Kidney epithelial cell (primary cell): ENCODE results near the gene SLC31A1. TPM values are rescaled to one million over a fixed set of nuclear protein-coding genes. Genes with fewer than 3 reads are reported as not detected.

ENCODE experiments used
- DNase-seq: peaks from one replicate; pipeline ENCODE4 v3.0.0-alpha.2; 2010; ENCODE audit warnings: low read depth
- H3K27me3 ChIP-seq: 2 replicates; pipeline ENCODE4 v1.6.0; 2011; ENCODE audit warnings: low read length; ENCODE audit not compliant: control insufficient read depth, insufficient read depth
- H3K36me3 ChIP-seq: 2 replicates; pipeline ENCODE4 v1.5.1; 2011; ENCODE audit warnings: low read length; ENCODE audit not compliant: control insufficient read depth, insufficient read depth
- H3K4me3 ChIP-seq: 2 replicates; pipeline ENCODE4 v1.5.1; 2011; ENCODE audit warnings: low read depth, mild to moderate bottlenecking, control low read depth, low read length
- total RNA-seq: library from RNA; depleted of rRNA; stranded (reverse); fragments of >200 nt; gene quantifications from 2 replicates; pipeline ENCODE4 v1.2.3, GENCODE V29; 2015
- TF ChIP-seq, protein P1 (sequence below): IDR thresholded peaks from 2 replicates; pipeline ENCODE4 v1.5.1; 2011; ENCODE audit warnings: mild to moderate bottlenecking, moderate library complexity, low read length, control low read depth, inconsistent platforms; ENCODE audit not compliant: insufficient read depth, poor library complexity, severe bottlenecking

The SLC31A1 gene
- total RNA-seq, 1 donor from 2014 or later: 19.8 TPM

DNA sequence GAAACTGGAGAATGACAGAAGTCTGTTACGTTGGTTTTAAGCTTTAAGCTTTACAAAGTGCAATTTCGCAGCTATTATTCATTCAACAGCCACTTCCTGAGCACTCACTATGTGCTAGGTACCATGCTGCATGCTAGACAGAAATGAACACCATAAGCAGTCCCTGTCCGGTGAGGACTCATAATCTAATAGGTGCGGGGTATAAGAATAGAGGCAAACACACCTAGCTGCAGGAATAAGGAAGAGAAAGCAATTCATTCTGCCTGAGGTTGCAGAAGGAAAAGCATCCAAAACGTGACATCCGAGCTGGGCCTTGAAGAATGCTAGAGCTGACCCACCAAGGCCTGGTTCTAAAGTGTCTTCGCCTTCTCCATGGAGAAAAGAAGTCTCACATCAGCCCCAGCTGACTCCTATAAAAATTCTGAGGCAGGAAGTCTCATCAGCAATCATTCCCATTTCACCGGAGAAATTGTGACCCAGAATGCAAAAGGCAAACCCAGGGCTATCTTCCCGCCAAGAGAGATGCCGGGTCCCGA lies 809 bp upstream of the SLC31A1 start:
- no peak for DNase-seq
- no peaks in the 10 kb centered on the region for H3K36me3 ChIP-seq

DNA sequence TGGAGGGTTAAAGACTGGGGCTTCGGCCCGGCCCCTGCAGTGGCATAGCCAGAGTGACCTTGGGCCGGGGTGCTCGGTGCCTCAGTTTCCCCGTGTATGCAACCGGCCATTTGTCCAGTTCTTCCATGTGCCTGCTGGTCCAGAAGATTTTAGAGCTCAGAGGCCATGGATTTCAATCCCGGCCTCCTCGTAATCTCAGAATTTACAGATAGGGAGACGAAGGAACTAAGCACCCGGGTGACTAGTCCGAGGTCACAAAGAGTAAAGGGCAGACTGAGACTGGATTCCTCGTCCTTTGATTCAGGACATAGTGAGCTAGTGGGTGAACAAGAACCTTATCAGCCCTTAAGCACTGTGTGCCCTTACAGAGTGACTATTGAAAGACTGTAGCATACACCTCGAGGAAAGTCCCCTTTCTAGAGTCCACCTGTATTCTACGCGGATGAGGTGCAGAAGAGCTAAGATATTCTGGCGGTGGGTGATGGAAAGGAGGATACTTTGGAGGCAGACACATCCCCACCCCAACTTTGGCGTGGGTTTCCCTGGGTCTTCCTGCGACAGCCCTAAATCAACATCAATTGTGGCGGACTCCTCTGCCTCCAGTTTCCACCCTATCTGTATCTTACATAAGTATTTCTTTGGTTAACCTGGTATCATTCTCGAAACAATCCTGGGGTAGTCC lies 597 bp downstream of the SLC31A1 start:
- TF ChIP-seq, protein P1, sequence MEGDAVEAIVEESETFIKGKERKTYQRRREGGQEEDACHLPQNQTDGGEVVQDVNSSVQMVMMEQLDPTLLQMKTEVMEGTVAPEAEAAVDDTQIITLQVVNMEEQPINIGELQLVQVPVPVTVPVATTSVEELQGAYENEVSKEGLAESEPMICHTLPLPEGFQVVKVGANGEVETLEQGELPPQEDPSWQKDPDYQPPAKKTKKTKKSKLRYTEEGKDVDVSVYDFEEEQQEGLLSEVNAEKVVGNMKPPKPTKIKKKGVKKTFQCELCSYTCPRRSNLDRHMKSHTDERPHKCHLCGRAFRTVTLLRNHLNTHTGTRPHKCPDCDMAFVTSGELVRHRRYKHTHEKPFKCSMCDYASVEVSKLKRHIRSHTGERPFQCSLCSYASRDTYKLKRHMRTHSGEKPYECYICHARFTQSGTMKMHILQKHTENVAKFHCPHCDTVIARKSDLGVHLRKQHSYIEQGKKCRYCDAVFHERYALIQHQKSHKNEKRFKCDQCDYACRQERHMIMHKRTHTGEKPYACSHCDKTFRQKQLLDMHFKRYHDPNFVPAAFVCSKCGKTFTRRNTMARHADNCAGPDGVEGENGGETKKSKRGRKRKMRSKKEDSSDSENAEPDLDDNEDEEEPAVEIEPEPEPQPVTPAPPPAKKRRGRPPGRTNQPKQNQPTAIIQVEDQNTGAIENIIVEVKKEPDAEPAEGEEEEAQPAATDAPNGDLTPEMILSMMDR: no peak
- no peak for DNase-seq
- H3K36me3 ChIP-seq: no peaks in the 10 kb centered on the region
- peak overlapping the region; percentile 99 for H3K4me3 ChIP-seq
- no peaks in the 10 kb centered on the region for H3K27me3 ChIP-seq

More for the DNA sequence above, 809 bp upstream of the SLC31A1 start:
- TF ChIP-seq, protein P1: no peak
- Histone ChIP-seq H3K4me3 (peak overlapping the region; percentile 99), H3K27me3 (no peaks in the 10 kb centered on the region)

DNA sequence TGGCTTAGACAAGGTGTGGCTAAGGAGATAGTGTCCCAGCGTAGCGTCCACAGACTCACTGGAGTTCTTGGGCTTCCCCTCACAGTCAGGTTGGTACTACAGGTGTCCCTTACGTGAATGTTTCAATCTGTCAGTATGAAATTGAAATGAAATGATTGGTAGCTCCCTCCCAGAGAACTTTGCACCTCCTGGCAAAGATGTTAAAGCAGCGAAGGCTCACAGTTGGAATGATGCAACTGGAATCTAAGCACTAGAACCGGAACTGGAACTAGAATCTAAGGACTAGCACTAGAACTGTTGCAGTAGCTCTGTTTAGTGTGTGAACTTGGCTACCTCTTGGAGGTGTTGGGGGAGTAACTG lies 1.1 kb downstream of the SLC31A1 start:
- TF ChIP-seq, protein P1: no peak
- Histone ChIP-seq H3K4me3 (peak overlapping the region; percentile 99), H3K36me3 (no peaks in the 10 kb centered on the region), H3K27me3 (no peaks in the 10 kb centered on the region)
- no peak for DNase-seq

DNA sequence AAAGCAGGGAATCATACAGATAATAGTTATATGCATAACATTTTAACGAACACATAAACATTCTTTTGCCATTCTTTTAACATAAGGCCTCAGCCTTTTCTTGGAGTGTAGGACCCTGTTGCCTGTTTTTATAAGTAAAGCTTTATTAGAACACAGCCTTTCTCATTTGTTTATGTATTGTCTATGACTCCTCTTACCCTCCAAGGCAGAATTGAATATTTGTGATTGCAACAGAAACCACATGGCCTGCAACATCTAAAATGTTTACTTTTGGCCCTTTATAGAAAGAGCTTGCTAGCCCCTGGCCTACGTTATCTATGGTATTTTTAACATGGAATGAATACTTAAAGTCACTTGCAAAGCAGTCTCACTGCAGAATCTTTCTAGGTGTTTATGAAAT lies 2.6 kb downstream of the SLC31A1 start:
- H3K36me3 ChIP-seq: no peaks in the 10 kb centered on the region
- TF ChIP-seq, protein P1: no peak
- no peaks in the 10 kb centered on the region for H3K27me3 ChIP-seq
- no peak overlapping the region for H3K4me3 ChIP-seq
- DNase-seq: no peak

DNA sequence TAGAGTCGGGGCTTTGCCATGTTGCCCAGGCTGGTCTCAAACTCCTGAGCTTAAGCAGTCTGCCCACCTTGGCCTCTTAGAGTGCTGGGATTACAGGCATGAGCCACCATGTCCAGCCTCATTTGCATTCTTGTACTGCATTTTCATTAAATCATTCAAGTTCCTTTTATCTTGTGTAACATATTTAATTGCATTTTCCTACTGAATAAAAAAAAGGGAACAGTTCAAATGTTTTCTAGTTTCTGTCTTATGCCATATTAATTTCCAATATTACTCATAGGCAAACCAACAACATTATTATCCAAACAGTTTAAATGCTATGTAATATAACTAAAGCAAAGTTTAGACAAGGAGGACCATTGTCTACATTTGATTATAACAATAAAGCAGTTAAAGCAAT lies 6.1 kb downstream of the SLC31A1 start:
- no peak for DNase-seq
- Histone ChIP-seq H3K4me3 (no peak overlapping the region), H3K36me3 (no peaks in the 10 kb centered on the region), H3K27me3 (no peaks in the 10 kb centered on the region)
- TF ChIP-seq, protein P1: no peak

DNA sequence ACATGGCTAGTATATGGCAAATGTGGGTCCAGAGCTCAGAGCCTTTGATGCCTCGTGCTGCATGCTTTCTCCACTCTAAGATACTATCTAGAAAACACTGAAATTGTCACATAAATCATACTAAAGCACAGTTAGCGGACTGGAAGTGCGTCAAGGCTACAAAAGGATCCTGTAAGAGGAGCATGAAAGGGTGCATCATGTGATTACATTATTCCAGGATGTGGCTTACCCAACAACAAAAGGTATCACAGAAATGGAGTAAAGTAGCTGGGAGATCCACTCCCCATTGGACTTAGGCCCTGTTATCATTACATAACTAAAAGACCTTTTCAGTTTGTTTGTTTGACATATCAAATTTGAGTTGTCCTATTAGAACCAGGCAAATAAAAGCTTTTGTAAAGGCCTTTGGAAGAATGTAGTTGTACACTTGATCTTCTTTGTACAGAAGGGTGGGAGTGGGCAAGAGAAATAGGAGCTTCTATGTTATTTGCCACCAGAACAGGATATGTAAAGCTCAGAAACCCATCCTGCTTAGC lies 6.9 kb downstream of the SLC31A1 start:
- DNase-seq: no peak
- H3K27me3 ChIP-seq: no peaks in the 10 kb centered on the region
- no peaks in the 10 kb centered on the region for H3K36me3 ChIP-seq
- H3K4me3 ChIP-seq: no peak overlapping the region
- TF ChIP-seq, protein P1: no peak
